CD14-positive monocyte (primary cell): ENCODE data around the gene PKN3. TPM values are rescaled to one million over a fixed set of nuclear protein-coding genes. Genes with fewer than 3 reads are reported as not detected.

Source experiments
- DNase-seq, 3 donors: peaks; one replicate each; pipeline ENCODE4 v3.0.0-alpha.2; 2011 to 2022
- H2AFZ ChIP-seq: 2 replicates; pipeline ENCODE4 v1.6.0; 2012; ENCODE audit warnings: mild to moderate bottlenecking, low read depth, low read length, inconsistent platforms; ENCODE audit not compliant: insufficient read depth, poor library complexity, severe bottlenecking
- H3K27ac ChIP-seq, 2 donors: 1 replicate in 1 of 2; 2 replicates in 1 of 2; pipeline ENCODE4 v1.5.1; 2012 to 2013; ENCODE audit warnings: low read length in 2 of 2, control low read depth in 1 of 2, inconsistent platforms in 1 of 2, low read depth in 1 of 2, mild to moderate bottlenecking in 1 of 2
- H3K27me3 ChIP-seq, 2 donors: one replicate each; pipeline versions ENCODE4 v1.6.0 to v1.6.1; 2011 to 2013; ENCODE audit warnings: low read length in 2 of 2; ENCODE audit not compliant: control insufficient read depth in 2 of 2, insufficient read depth in 2 of 2
- H3K36me3 ChIP-seq, 2 donors: replicated peaks in 1 of 2; 1 replicate in 1 of 2; 2 replicates in 1 of 2; pipeline versions ENCODE4 v1.5.1 to v1.6.1; 2012 to 2013; ENCODE audit warnings: low read length in 2 of 2, control low read depth in 1 of 2, inconsistent platforms in 1 of 2, mild to moderate bottlenecking in 1 of 2; ENCODE audit not compliant: insufficient read depth in 2 of 2, control insufficient read depth in 1 of 2
- H3K4me1 ChIP-seq, 2 donors: 1 replicate in 1 of 2; 2 replicates in 1 of 2; pipeline versions ENCODE4 v1.5.1 to v1.6.1; 2012 to 2013; ENCODE audit warnings: low read length in 2 of 2, control low read depth in 1 of 2, inconsistent platforms in 1 of 2, mild to moderate bottlenecking in 1 of 2, moderate library complexity in 1 of 2; ENCODE audit not compliant: insufficient read depth in 2 of 2, control insufficient read depth in 1 of 2
- H3K4me2 ChIP-seq: replicated peaks from 2 replicates; pipeline ENCODE3; 2012; ENCODE audit warnings: low read length, moderate library complexity, mild to moderate bottlenecking; ENCODE audit not compliant: poor library complexity, severe bottlenecking; ENCODE audit errors: extremely low read depth
- H3K4me3 ChIP-seq, 3 experiments: fragments of 200-600 bp in 1 of 3; sonication (generic) in 1 of 3; replicated peaks in 1 of 3; 1 replicate in 2 of 3; 2 replicates in 1 of 3; pipeline ENCODE4 v1.5.1; 2011 to 2013; ENCODE audit warnings: low read length in 3 of 3, mild to moderate bottlenecking in 3 of 3, control low read depth in 2 of 3, low read depth in 2 of 3, inconsistent platforms in 1 of 3, moderate library complexity in 1 of 3
- H3K79me2 ChIP-seq: 2 replicates; pipeline ENCODE4 v1.6.0; 2012; ENCODE audit warnings: mild to moderate bottlenecking, control low read depth, inconsistent platforms, low read length, moderate library complexity; ENCODE audit not compliant: insufficient read depth
- H3K9ac ChIP-seq: 2 replicates; pipeline ENCODE4 v1.6.0; 2017; ENCODE audit warnings: low read length, mild to moderate bottlenecking; ENCODE audit not compliant: insufficient read depth, poor library complexity, severe bottlenecking
- H3K9me3 ChIP-seq, 2 donors: replicated peaks in 1 of 2; 1 replicate in 1 of 2; 2 replicates in 1 of 2; pipeline versions ENCODE4 v1.5.1 to v1.6.1; 2012 to 2013; ENCODE audit warnings: low read length in 2 of 2, control low read depth in 1 of 2; ENCODE audit not compliant: control insufficient read depth in 1 of 2, insufficient read depth in 1 of 2
- H4K20me1 ChIP-seq: 2 replicates; pipeline ENCODE4 v1.6.0; 2012; ENCODE audit warnings: mild to moderate bottlenecking, low read length, control low read depth, moderate library complexity; ENCODE audit not compliant: insufficient read depth
- H3K27ac Mint-ChIP-seq, 7 donors: one replicate each; pipeline ENCODE4 v1.8.0; 2020; ENCODE audit warnings: mild to moderate bottlenecking in 7 of 7, mixed read lengths in 7 of 7, moderate library complexity in 6 of 7, inconsistent platforms in 2 of 7
- H3K27me3 Mint-ChIP-seq, 3 donors: one replicate each; pipeline ENCODE4 v1.8.0; 2021 to 2022; ENCODE audit warnings: low read depth in 3 of 3, mild to moderate bottlenecking in 3 of 3, mixed read lengths in 3 of 3, moderate library complexity in 3 of 3, inconsistent platforms in 1 of 3
- H3K36me3 Mint-ChIP-seq, 2 donors: one replicate each; pipeline ENCODE4 v1.8.0; 2020; ENCODE audit warnings: mixed read lengths in 2 of 2, inconsistent platforms in 1 of 2, mild to moderate bottlenecking in 1 of 2
- H3K4me1 Mint-ChIP-seq: one replicate; pipeline ENCODE4 v1.8.0; 2020; ENCODE audit warnings: mild to moderate bottlenecking, mixed read lengths
- H3K4me3 Mint-ChIP-seq, 2 donors: one replicate each; pipeline ENCODE4 v1.8.0; 2020; ENCODE audit warnings: mild to moderate bottlenecking in 2 of 2, mixed read lengths in 2 of 2, moderate library complexity in 1 of 2
- H3K9me3 Mint-ChIP-seq, 7 donors: one replicate each; pipeline ENCODE4 v1.8.0; 2020 to 2022; ENCODE audit warnings: mixed read lengths in 7 of 7, mild to moderate bottlenecking in 6 of 7, moderate library complexity in 6 of 7, inconsistent platforms in 2 of 7
- CTCF ChIP-seq: fragments of 200-600 bp; IDR thresholded peaks from one replicate; pipeline ENCODE4 v1.8.0; 2022; ENCODE audit warnings: antibody characterized with exemption, mild to moderate bottlenecking
- WGBS: methylation state at CpG from one replicate; pipeline ENCODE4 v1.1.5; 2013; ENCODE audit warnings: missing lambda C conversion rate; ENCODE audit not compliant: insufficient coverage; 5-methylcytosine and 5-hydroxymethylcytosine counted together
- intact Hi-C, 2 donors: fragments of 100-400 bp; cut with micrococcal nuclease; formaldehyde crosslinking; loops; one replicate each; pipeline versions ENCODE4 v1.15.0 to v1.15.1; 2023
- polyA plus RNA-seq, 3 donors: library from polyadenylated mRNA; depleted of rRNA in 1 of 3; unstranded in 2 of 3; stranded (reverse) in 1 of 3; fragments of 300-500 nt in 2 of 3; fragments of >200 nt in 1 of 3; fragmentation: Illumina TruSeq in 2 of 3; gene quantifications; 1 replicate in 2 of 3; 2 replicates in 1 of 3; pipeline ENCODE4 v1.2.3, GENCODE V29; 2012 to 2021

PKN3 gene
- polyA plus RNA-seq, 3 donors, result 0.11 to 0.49 (median 0.27) TPM

- Histone ChIP-seq H3K4me3 (no peak overlapping the region), H4K20me1 (no peaks in the 10 kb centered on the region), H3K27me3 (no peaks in the 10 kb centered on the region), H3K79me2 (peaks cover 10% of the 10 kb centered on the region), H3K27ac (no peak overlapping the region), H3K9me3 (no peaks in the 10 kb centered on the region), H3K4me2 (no peak overlapping the region), H3K36me3 (peaks cover 9 to 16% of the 10 kb centered on the region in 2 donors), H3K4me1 (peaks cover 13 to 16% of the 10 kb centered on the region in 2 donors), H2AFZ (no peak overlapping the region), H3K9ac (no peak overlapping the region)
- H3K27ac Mint-ChIP-seq, result no peak overlapping the region
- intact Hi-C loops, result loop anchor here in 1 of 2 donors (10.0 kb wide), 1 partner anchor 217 kb away; the partner anchor contains the start of genes DOLK and NUP188
- no peak overlapping the region for H3K4me3 Mint-ChIP-seq
- peaks cover 0 to 2% (median 0%) of the 10 kb centered on the region in 3 donors for H3K27me3 Mint-ChIP-seq
- no peak for DNase-seq
- H3K36me3 Mint-ChIP-seq, result peaks cover 15 to 31% of the 10 kb centered on the region in 2 donors
- peaks cover 0 to 3% (median 0%) of the 10 kb centered on the region in 7 donors for H3K9me3 Mint-ChIP-seq
- TF ChIP-seq CTCF, result no peak
- 92% methylated on average over 6 of the region's 7 CpGs for WGBS
- peaks cover 16% of the 10 kb centered on the region for H3K4me1 Mint-ChIP-seq
These were observed 26.0 kb downstream of the PKN3 start for GRCh38 chr9:128728298-128728697.

DNA sequence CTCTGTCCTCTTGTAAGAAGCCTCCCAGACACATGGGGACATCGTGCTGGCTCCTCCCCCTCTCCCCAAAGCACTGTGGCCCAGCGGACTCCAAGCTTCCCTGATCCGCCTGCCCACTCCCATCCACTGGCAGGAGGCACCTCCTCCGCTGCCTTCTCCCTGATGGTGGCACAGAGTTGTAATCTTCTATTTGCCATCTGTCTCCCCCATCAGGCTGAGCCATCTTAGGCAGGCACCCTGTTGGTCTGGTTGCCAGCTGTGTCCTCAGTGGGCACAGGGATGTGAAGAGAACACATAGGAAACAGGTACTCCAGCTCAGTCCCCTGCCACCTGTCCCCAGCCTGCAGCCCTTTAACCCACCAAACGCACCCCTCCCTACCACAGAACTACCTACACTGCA is 27.0 kb downstream of the PKN3 start:
- no peak for DNase-seq
- Histone ChIP-seq H3K4me1 (peaks cover 7 to 8% of the 10 kb centered on the region in 2 donors), H3K79me2 (peaks cover 3% of the 10 kb centered on the region), H3K36me3 (peaks cover 9 to 17% of the 10 kb centered on the region in 2 donors), H3K27me3 (no peaks in the 10 kb centered on the region), H4K20me1 (no peaks in the 10 kb centered on the region), H3K27ac (no peak overlapping the region), H3K4me2 (no peak overlapping the region), H2AFZ (no peak overlapping the region), H3K9me3 (no peaks in the 10 kb centered on the region), H3K4me3 (no peak overlapping the region), H3K9ac (no peak overlapping the region)
- Mint-ChIP-seq H3K36me3 (peaks cover 15 to 36% of the 10 kb centered on the region in 2 donors), H3K27me3 (peaks cover 0 to 2% (median 0%) of the 10 kb centered on the region in 3 donors), H3K4me1 (peaks cover 12% of the 10 kb centered on the region), H3K9me3 (peaks cover 0 to 3% (median 0%) of the 10 kb centered on the region in 7 donors), H3K27ac (peak overlapping the region in 1 of 7 donors; percentile 57), H3K4me3 (no peak overlapping the region)
- WGBS, result 87% methylated on average over 2 of the region's 5 CpGs
- intact Hi-C loops, result loop anchor here in 1 of 2 donors (10.0 kb wide), 1 partner anchor 215 kb away; the partner anchor contains the start of genes DOLK and NUP188
- no peak for TF ChIP-seq CTCF
